ENCODE measurements around the gene NUDT3. TPM values are rescaled to one million over a fixed set of nuclear protein-coding genes. Genes with fewer than 3 reads are reported as not detected.

The NUDT3 gene
- total RNA-seq, 1 donor from 2014 or later: 16.7 TPM

DNA sequence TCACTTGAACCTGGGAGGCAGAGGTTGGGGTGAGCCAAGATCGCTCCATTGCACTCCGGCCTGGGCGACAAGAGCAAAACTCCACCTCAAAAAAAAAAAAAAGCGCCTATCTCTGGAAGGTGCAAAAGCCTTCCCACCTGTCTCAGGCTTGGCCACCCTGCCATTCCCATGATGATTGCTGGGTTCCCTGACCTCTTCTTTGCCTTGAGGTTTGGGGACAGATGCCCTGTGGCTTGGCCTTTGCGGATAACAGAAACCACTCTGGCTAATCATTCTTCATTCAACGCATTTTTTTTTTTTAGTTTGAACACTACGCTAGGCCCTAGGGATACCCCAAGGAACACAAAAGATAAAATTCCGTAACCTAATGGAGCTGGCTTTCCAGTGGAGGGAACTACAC is 162.6 kb downstream of the NUDT3 start:
- Histone ChIP-seq H3K27me3 (ENCODE audit: insufficient read depth, low read length) (no peaks in the 10 kb centered on the region), H3K4me3 (ENCODE audit: insufficient read depth, low read depth, low read length) (no peak overlapping the region), H3K79me2 (ENCODE audit: insufficient read depth, low read length) (no peaks in the 10 kb centered on the region), H4K20me1 (ENCODE audit: insufficient read depth, low read length) (no peaks in the 10 kb centered on the region), H2AFZ (ENCODE audit: low read depth, low read length) (no peak overlapping the region), H3K4me2 (ENCODE audit: low read length) (no peak overlapping the region), H3K9ac (ENCODE audit: low read length) (no peak overlapping the region), H3K36me3 (ENCODE audit: insufficient read depth, low read length) (no peaks in the 10 kb centered on the region), H3K27ac (ENCODE audit: low read depth, low read length) (no peak overlapping the region), H3K4me1 (ENCODE audit: insufficient read depth, low read length) (peaks cover 12% of the 10 kb centered on the region), H3K9me3 (ENCODE audit: insufficient read depth, low read depth, low read length) (no peaks in the 10 kb centered on the region)
- no peaks in the 10 kb centered on the region for H3K36me3 Mint-ChIP-seq (ENCODE audit: low read depth, unreplicated experiment)
- H3K27ac Mint-ChIP-seq (ENCODE audit: unreplicated experiment): no peak overlapping the region
- DNase-seq (ENCODE audit: low read depth) (no peak), FAIRE-seq (no peak)
- H3K9me3 Mint-ChIP-seq (ENCODE audit: unreplicated experiment): no peaks in the 10 kb centered on the region
- peaks cover 10% of the 10 kb centered on the region for H3K4me1 Mint-ChIP-seq (ENCODE audit: low read depth, unreplicated experiment)
- H3K4me3 Mint-ChIP-seq (ENCODE audit: unreplicated experiment): no peak overlapping the region
- TF ChIP-seq CTCF (IDR thresholded peaks at IDR 0.05; ENCODE audit: insufficient read depth, low read depth, low read length) (no peak), EZH2 (IDR thresholded peaks at IDR 0.05; ENCODE audit: insufficient read depth, low read length) (no peak)
- peaks cover 3% of the 10 kb centered on the region for H3K27me3 Mint-ChIP-seq (ENCODE audit: low read depth, unreplicated experiment)

Small RNA genes lying within 50 kb of the gene (microRNA-seq; reads per million reads assigned to microRNA genes)
- not detected for gene MIR6835

Other genes with a start within 250 kb of the NUDT3 start
- gene GRM4, start 246.6 kb downstream of the NUDT3 start, total RNA-seq: 0.30 and 0.34 TPM in 2 replicates
- 109 and 199 TPM in 2 replicates for gene HMGA1, start 155.8 kb downstream of the NUDT3 start, total RNA-seq
- gene SMIM29, start 143.7 kb downstream of the NUDT3 start, total RNA-seq: 11.1 and 13.9 TPM in 2 replicates
- gene RPS10, start 33.4 kb upstream of the NUDT3 start, total RNA-seq: 1,221 and 1,326 TPM in 2 replicates
- 0.32 and 0.46 TPM in 2 replicates for gene PACSIN1, start 73.4 kb upstream of the NUDT3 start, total RNA-seq
- gene SPDEF, start 163.7 kb upstream of the NUDT3 start, total RNA-seq: 0.14 and 0.16 TPM in 2 replicates

Data from astrocyte (in vitro differentiated cells and primary cell).